PFSK-1 (cell line): ENCODE results near the gene GPR137B.

Experiments used
- FOXP2 ChIP-seq: optimal IDR thresholded peaks from 2 replicates; pipeline ENCODE3; 2011; ENCODE audit warnings: borderline replicate concordance, control low read depth, inconsistent platforms; ENCODE audit not compliant: insufficient read depth; ENCODE audit errors: extremely low read length, extremely low read depth
- POLR2AphosphoS5 ChIP-seq: IDR thresholded peaks from 2 replicates; pipeline ENCODE4 v1.6.1; 2012; ENCODE audit warnings: low read depth, mild to moderate bottlenecking, control low read depth, low read length, moderate library complexity
- SIN3A ChIP-seq: IDR thresholded peaks from 2 replicates; pipeline ENCODE4 v1.6.1; 2012; ENCODE audit warnings: mild to moderate bottlenecking, low read length, moderate library complexity, borderline replicate concordance; ENCODE audit not compliant: insufficient read depth
- TAF1 ChIP-seq: IDR thresholded peaks from 2 replicates; pipeline ENCODE4 v1.6.1; 2012; ENCODE audit warnings: low read length, control low read depth, borderline replicate concordance; ENCODE audit not compliant: insufficient read depth
- TF ChIP-seq, protein P1 (sequence below), 2 experiments: IDR thresholded peaks; 2 replicates each; pipeline versions ENCODE4 v1.6.1 to v1.8.0; 2011 to 2012; ENCODE audit warnings: low read depth in 2 of 2, low read length in 2 of 2, control low read depth in 1 of 2, inconsistent platforms in 1 of 2, mild to moderate bottlenecking in 1 of 2, moderate library complexity in 1 of 2; ENCODE audit not compliant: insufficient read depth in 1 of 2

GRCh38 chr1:236214761-236215160, 72.4 kb downstream of the GPR137B start:
- TF ChIP-seq POLR2AphosphoS5: no peak
- TF ChIP-seq, protein P1, sequence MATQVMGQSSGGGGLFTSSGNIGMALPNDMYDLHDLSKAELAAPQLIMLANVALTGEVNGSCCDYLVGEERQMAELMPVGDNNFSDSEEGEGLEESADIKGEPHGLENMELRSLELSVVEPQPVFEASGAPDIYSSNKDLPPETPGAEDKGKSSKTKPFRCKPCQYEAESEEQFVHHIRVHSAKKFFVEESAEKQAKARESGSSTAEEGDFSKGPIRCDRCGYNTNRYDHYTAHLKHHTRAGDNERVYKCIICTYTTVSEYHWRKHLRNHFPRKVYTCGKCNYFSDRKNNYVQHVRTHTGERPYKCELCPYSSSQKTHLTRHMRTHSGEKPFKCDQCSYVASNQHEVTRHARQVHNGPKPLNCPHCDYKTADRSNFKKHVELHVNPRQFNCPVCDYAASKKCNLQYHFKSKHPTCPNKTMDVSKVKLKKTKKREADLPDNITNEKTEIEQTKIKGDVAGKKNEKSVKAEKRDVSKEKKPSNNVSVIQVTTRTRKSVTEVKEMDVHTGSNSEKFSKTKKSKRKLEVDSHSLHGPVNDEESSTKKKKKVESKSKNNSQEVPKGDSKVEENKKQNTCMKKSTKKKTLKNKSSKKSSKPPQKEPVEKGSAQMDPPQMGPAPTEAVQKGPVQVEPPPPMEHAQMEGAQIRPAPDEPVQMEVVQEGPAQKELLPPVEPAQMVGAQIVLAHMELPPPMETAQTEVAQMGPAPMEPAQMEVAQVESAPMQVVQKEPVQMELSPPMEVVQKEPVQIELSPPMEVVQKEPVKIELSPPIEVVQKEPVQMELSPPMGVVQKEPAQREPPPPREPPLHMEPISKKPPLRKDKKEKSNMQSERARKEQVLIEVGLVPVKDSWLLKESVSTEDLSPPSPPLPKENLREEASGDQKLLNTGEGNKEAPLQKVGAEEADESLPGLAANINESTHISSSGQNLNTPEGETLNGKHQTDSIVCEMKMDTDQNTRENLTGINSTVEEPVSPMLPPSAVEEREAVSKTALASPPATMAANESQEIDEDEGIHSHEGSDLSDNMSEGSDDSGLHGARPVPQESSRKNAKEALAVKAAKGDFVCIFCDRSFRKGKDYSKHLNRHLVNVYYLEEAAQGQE (IDR thresholded peaks at IDR 0.05; ENCODE audit: insufficient read depth in 1 of 2, low read depth in 2 of 2, low read length in 2 of 2): no peak
- TF ChIP-seq TAF1: no peak
- no peak for TF ChIP-seq SIN3A
- TF ChIP-seq FOXP2: no peak
